ENCODE data around the gene XRCC5. TPM values are rescaled to one million over a fixed set of nuclear protein-coding genes. Genes with fewer than 3 reads are reported as not detected.

XRCC5 gene
- polyA plus RNA-seq, 1 donor from 2014 or later = 279 TPM

DNA sequence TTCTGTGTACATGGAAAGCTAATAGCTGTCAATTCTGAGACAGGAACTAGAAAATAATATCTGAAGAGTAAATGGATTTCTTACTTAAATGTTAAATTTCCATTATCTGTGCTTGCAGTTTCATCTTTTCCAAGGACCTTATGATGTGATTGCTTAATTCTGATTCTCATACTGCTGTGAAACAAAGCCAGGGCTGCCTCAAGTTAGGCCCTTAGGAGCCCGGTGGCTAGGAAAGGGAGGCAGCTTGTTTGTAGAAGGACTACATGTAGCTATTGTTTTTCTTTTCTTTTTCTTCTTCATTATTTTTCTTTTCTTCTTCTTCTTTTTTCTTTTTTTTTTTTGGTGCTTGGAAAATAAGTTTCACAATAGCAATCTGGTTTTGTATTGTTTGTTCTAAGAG lies 50.5 kb downstream of the XRCC5 start:
- no peaks in the 10 kb centered on the region for H3K9me3 ChIP-seq (ENCODE audit: low read length)
- peaks cover 8% of the 10 kb centered on the region for H3K79me2 ChIP-seq (replicated peaks; ENCODE audit: insufficient read depth, low read length)
- H3K27ac ChIP-seq (ENCODE audit: low read length) = no peak overlapping the region
- H3K27me3 ChIP-seq (ENCODE audit: insufficient read depth, low read depth, low read length) = no peaks in the 10 kb centered on the region
- no peaks in the 10 kb centered on the region for H3F3A ChIP-seq (ENCODE audit: insufficient read depth, low read length, poor library complexity, severe bottlenecking)
- no peaks in the 10 kb centered on the region for H4K20me1 ChIP-seq (ENCODE audit: insufficient read depth)
- H3K9ac ChIP-seq (ENCODE audit: low read length) = no peak overlapping the region
- H3K4me2 ChIP-seq (ENCODE audit: low read length) = no peak overlapping the region
- no peak for TF ChIP-seq SMC3 (conservative IDR thresholded peaks at IDR 0.05; ENCODE audit: poor library complexity)
- H2AFZ ChIP-seq (ENCODE audit: low read depth, low read length) = no peak overlapping the region
- H3K4me3 ChIP-seq (ENCODE audit: low read length) = no peak overlapping the region
- H3K36me3 ChIP-seq (ENCODE audit: insufficient read depth, low read length) = peaks cover 28% of the 10 kb centered on the region
- no peaks in the 10 kb centered on the region for H3K9me2 ChIP-seq (ENCODE audit: insufficient read depth, low read length)

DNA sequence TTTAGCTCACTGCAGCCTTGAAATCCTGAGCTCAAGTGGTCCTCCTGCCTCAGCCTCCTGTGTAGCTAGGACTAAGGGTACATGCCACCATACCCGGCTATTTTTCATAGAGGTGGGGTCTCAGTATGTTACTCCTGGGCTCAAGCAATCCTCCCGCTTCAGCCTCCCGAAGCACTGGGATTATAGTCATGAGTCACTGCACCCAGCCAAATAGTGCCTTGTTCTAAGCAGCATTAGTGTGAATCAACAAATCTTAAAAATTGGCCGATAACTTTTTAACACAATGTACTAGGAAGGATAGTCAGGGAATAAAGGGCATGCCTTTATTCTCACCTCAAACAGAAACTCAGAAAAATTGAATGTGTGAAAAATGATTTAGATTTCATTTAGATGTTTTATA lies 51.6 kb downstream of the XRCC5 start:
- Histone ChIP-seq H3K4me3 (ENCODE audit: low read length) (no peak overlapping the region), H2AFZ (ENCODE audit: low read depth, low read length) (no peak overlapping the region), H3F3A (ENCODE audit: insufficient read depth, low read length, poor library complexity, severe bottlenecking) (no peaks in the 10 kb centered on the region), H3K27ac (ENCODE audit: low read length) (no peak overlapping the region), H3K4me2 (ENCODE audit: low read length) (no peak overlapping the region), H3K36me3 (ENCODE audit: insufficient read depth, low read length) (peaks cover 28% of the 10 kb centered on the region), H4K20me1 (ENCODE audit: insufficient read depth) (no peaks in the 10 kb centered on the region), H3K79me2 (replicated peaks; ENCODE audit: insufficient read depth, low read length) (peaks cover 8% of the 10 kb centered on the region), H3K9ac (ENCODE audit: low read length) (no peak overlapping the region), H3K9me2 (ENCODE audit: insufficient read depth, low read length) (no peaks in the 10 kb centered on the region), H3K9me3 (ENCODE audit: low read length) (no peaks in the 10 kb centered on the region), H3K27me3 (ENCODE audit: insufficient read depth, low read depth, low read length) (no peaks in the 10 kb centered on the region)
- TF ChIP-seq EZH2 (IDR thresholded peaks at IDR 0.05; ENCODE audit: borderline replicate concordance, insufficient read depth, low read length, poor library complexity, severe bottlenecking) = no peak
- no peak for TF ChIP-seq RAD21 (conservative IDR thresholded peaks at IDR 0.05)
- TF ChIP-seq TAF1 (IDR thresholded peaks at IDR 0.05; ENCODE audit: low read depth) = no peak
- no peak for TF ChIP-seq SMC3 (conservative IDR thresholded peaks at IDR 0.05; ENCODE audit: poor library complexity)
- no peak for TF ChIP-seq POLR2AphosphoS5 (IDR thresholded peaks at IDR 0.05)
- TF ChIP-seq EP300 (conservative IDR thresholded peaks at IDR 0.05; ENCODE audit: poor library complexity, severe bottlenecking) = no peak
- no peak for TF ChIP-seq MXI1 (conservative IDR thresholded peaks at IDR 0.05; ENCODE audit: poor library complexity, severe bottlenecking)
- TF ChIP-seq, protein P1, sequence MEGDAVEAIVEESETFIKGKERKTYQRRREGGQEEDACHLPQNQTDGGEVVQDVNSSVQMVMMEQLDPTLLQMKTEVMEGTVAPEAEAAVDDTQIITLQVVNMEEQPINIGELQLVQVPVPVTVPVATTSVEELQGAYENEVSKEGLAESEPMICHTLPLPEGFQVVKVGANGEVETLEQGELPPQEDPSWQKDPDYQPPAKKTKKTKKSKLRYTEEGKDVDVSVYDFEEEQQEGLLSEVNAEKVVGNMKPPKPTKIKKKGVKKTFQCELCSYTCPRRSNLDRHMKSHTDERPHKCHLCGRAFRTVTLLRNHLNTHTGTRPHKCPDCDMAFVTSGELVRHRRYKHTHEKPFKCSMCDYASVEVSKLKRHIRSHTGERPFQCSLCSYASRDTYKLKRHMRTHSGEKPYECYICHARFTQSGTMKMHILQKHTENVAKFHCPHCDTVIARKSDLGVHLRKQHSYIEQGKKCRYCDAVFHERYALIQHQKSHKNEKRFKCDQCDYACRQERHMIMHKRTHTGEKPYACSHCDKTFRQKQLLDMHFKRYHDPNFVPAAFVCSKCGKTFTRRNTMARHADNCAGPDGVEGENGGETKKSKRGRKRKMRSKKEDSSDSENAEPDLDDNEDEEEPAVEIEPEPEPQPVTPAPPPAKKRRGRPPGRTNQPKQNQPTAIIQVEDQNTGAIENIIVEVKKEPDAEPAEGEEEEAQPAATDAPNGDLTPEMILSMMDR (IDR thresholded peaks at IDR 0.05; ENCODE audit: poor library complexity, severe bottlenecking) = no peak
- TF ChIP-seq, protein P2, sequence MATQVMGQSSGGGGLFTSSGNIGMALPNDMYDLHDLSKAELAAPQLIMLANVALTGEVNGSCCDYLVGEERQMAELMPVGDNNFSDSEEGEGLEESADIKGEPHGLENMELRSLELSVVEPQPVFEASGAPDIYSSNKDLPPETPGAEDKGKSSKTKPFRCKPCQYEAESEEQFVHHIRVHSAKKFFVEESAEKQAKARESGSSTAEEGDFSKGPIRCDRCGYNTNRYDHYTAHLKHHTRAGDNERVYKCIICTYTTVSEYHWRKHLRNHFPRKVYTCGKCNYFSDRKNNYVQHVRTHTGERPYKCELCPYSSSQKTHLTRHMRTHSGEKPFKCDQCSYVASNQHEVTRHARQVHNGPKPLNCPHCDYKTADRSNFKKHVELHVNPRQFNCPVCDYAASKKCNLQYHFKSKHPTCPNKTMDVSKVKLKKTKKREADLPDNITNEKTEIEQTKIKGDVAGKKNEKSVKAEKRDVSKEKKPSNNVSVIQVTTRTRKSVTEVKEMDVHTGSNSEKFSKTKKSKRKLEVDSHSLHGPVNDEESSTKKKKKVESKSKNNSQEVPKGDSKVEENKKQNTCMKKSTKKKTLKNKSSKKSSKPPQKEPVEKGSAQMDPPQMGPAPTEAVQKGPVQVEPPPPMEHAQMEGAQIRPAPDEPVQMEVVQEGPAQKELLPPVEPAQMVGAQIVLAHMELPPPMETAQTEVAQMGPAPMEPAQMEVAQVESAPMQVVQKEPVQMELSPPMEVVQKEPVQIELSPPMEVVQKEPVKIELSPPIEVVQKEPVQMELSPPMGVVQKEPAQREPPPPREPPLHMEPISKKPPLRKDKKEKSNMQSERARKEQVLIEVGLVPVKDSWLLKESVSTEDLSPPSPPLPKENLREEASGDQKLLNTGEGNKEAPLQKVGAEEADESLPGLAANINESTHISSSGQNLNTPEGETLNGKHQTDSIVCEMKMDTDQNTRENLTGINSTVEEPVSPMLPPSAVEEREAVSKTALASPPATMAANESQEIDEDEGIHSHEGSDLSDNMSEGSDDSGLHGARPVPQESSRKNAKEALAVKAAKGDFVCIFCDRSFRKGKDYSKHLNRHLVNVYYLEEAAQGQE (IDR thresholded peaks at IDR 0.05; ENCODE audit: borderline replicate concordance) = no peak

DNA sequence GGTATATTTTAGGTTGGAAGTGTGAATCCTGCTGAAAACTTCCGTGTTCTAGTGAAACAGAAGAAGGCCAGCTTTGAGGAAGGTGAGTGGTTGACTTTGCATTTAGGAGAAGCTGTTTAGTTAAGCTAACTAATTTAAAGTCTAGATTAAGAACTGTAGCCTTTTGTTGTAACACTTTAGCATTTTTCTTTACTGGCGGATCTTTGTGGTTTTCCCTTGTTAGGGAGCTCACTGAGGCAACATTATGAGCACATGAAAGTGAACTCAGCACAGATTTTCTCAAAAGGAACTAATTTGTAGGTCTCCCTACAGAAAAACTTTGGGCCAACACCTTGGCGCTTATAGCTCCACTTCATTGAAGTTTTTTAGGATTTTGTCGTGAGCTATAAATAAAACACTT lies 52.8 kb downstream of the XRCC5 start:
- TF ChIP-seq, protein P2 (IDR thresholded peaks at IDR 0.05; ENCODE audit: borderline replicate concordance) = no peak
- peaks cover 28% of the 10 kb centered on the region for H3K36me3 ChIP-seq (ENCODE audit: insufficient read depth, low read length)
- no peak overlapping the region for H2AFZ ChIP-seq (ENCODE audit: low read depth, low read length)
- no peaks in the 10 kb centered on the region for H3K27me3 ChIP-seq (ENCODE audit: insufficient read depth, low read depth, low read length)
- no peaks in the 10 kb centered on the region for H3K9me3 ChIP-seq (ENCODE audit: low read length)
- peaks cover 5% of the 10 kb centered on the region for H3K79me2 ChIP-seq (replicated peaks; ENCODE audit: insufficient read depth, low read length)
- H3K4me3 ChIP-seq (ENCODE audit: low read length) = no peak overlapping the region
- H3K9ac ChIP-seq (ENCODE audit: low read length) = no peak overlapping the region
- H3K4me2 ChIP-seq (ENCODE audit: low read length) = no peak overlapping the region
- no peaks in the 10 kb centered on the region for H3K9me2 ChIP-seq (ENCODE audit: insufficient read depth, low read length)
- no peak overlapping the region for H3K27ac ChIP-seq (ENCODE audit: low read length)
- no peaks in the 10 kb centered on the region for H3F3A ChIP-seq (ENCODE audit: insufficient read depth, low read length, poor library complexity, severe bottlenecking)
- H4K20me1 ChIP-seq (ENCODE audit: insufficient read depth) = no peaks in the 10 kb centered on the region

Data from neural cell (in vitro differentiated cells).